Stimulated activated CD4-positive, alpha-beta T cell treated with anti-CD3 and anti-CD28 coated beads, Interleukin-1b, Interleukin-23, amount 100 ng/mL, for 4 hours (primary cell): Measurements from ENCODE around the gene IRF3.
"Not testable (repeated sequence)": the region's sequence is repeated elsewhere in the genome, so short reads cannot be mapped to it uniquely, and the experiment has no call there.

Experiments
- DNase-seq, 2 donors: peaks; one replicate each; pipeline ENCODE4 v3.0.0-alpha.2; 2020; ENCODE audit warnings: low read depth in 2 of 2

Gene IRF3

DNA sequence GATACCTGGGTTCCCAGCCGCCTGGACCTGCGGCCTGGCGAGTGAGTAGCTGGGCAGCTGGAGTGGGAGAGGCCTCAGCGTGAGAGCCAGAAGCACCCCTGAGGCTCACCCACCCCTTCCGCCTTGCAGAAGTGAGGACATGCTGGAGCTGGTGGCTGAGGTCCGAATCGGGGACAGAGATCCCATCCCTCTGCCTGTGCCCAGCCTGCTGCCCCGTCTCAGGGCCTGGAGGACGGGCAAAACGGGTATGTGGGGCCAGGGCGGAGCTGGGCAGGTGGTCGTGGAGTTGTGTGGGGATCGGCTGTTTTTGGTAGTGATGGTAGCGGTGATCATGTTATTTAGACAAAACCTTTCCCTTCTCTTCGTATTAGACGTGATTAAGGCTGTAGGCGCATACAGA lies 19.1 kb downstream of the IRF3 start:
- no peak for DNase-seq

DNA sequence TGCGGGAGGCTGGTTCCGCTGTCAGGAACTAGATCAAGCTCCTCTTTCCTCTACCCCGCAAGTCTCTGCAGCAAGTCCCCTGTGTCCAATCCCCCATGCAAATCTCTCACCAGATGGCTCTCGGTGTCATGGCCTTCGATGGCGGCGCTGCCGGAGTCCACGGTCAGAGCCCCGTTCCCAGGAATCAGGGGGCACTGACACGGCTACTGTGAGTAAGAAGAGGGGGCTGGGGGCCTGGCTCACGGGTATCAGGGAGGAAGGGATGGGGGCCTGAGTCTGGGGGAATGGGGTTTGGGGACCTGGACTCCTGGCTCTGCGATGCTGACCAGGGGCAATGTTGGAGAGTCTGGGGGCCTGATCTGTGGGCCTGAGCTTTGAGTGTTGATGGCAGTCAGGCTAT lies 19.7 kb downstream of the IRF3 start:
- no peak for DNase-seq

DNA sequence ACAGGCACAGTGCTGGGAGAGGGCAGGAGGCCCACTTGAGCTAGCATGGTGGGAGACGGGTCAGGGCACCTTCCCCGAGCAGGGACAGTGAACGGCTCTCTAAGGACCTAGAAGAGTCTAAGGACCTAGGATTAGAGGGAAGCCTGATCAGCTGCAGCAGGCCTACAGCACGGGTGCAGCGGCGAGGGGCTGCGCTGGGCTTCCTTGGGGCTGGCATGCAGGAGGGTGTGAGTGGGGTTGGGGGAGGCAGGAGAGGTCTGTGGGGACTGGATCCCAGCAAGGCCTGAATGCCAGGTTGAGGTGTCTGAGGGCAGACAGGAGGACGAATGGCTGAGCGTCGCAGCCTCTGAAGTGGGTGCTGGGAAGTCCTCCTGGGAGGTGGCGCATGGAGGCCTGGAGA lies 20.1 kb downstream of the IRF3 start:
- DNase-seq = no peak

DNA sequence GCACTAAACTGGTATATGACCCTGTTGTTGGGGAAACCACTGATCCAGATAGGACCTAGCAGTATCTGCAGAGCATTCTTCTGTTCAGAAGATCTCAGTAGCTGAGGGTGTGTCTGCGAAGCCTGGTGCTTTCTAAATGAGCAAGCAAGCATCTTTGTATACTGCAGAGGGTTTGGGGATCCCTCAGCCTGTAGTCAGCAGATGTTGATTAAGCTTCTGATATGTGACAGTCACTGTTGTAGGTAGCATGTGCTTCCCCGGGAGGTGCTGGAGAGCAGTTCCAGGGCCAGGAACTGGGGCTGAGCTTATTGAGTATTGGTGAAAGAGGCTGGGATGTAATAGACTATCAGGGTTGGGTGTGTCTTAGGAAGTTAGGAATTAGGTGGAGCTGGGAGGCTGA lies 22.2 kb downstream of the IRF3 start:
- no peak for DNase-seq

DNA sequence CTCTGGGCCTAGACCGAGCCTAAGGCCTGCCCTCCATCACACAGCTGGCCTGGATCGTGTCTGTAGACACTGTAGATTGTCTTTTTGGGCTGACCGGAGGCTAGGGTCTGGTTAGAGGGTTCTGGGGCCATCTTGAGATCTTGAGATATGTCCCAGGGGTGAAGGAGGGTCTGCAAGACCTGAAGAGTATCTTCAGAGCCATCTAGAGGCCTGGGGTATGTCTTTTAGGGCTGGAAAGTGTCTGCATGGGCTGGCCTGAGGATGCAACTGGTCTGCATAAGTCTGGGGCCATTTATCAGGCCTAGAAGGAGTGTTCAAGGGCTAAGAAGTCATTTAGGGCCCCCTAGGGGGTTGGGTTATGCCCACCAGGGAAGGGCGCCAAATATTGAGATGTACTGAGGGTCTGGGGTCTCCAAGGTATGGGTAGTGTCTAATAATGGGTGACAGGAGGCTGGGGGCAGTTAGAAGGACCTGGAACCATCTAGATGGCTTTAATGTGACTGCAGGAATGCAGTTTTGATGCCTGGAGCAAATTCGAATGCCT lies 23.1 kb downstream of the IRF3 start:
- no peak for DNase-seq

DNA sequence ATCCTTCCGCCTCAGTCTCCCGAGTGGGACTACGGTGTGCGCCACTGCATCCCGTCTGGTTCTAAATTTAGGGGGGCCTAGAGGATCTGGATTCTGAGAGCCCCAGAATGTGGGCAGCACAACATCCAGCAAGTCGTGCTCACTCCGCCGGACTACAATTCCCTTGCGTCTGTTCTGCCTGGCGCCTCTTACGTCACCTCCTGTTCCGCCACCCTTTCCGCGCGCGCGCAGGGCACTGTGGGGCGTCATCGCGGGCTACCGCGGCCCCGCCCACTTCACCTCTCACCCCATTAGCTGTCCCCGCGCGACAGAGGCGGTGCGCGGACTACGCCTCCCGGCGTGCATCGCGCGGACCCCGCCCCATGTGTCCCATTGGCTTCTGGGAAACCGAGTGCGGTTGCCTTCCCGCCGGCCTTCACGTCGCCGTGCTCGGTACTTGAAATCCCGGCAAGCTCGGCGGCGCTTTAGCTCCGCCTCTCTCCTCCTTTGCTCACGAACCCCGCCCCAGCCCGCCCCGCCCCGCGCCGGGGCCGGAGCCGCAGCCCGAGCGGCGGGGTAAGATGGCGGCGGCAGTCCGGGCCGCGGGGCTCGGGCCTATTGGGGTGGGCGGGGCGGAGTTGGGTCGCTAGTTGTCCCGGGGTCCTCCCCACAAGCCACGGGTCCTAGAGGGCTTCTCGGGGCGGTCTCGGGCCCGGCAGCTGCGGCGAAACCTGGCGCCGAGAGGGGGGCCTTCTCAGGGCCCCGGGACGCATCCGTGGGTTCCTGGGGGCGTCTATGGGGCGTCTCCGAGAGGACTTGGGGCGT lies 23.8 kb downstream of the IRF3 start, which contains the start of gene SCAF1:
SCAF1 (plus strand) TSS at position 522 of the 804 bp plus-strand sequence. CDS start 2,818 bp downstream, outside the sequence.
- DNase-seq = peak; percentile 97

DNA sequence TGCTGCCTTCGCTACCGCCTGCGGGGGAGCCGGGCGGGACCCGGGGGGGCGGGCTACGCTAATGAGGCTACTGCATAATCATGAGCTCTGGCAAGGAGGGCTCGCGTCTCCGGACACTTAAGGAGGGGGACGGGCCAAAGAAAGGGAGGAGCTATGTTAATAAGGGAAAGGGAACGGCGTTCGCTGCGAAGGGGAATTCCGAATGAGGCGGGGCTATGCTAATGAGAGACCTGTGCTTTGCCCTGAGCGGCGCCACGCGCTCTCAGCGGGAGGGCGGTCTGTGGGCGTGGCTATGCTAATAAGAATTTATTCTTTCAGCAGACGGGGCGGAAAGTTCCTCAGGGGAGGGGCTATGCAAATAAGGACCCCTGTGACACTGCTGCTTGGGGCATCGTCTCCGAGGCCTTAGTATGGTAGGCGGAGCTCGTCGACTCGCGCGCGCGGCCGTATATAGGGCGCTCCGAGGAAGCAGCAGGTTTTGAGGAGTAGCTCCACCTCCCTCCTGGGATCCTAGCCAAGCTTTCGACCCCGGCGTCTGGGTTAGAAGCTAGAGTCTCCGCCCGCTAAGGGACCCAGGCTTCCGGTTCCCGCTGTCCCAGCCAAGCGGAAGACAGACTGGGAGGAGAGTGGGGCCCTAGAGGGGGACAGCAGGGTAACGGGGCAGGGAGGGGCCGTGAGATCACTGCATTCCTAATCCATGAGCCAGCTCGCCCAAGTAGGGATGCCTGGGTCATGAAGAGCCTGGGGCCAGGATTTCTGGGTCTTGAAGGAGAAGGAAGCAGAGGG lies 25.4 kb downstream of the IRF3 start, which contains the start of gene RRAS:
RRAS (minus strand) TSS at position 31 of the 786 bp plus-strand sequence. CDS start 45 bp downstream, outside the sequence.
- DNase-seq = peak; percentile 99 to 100

DNA sequence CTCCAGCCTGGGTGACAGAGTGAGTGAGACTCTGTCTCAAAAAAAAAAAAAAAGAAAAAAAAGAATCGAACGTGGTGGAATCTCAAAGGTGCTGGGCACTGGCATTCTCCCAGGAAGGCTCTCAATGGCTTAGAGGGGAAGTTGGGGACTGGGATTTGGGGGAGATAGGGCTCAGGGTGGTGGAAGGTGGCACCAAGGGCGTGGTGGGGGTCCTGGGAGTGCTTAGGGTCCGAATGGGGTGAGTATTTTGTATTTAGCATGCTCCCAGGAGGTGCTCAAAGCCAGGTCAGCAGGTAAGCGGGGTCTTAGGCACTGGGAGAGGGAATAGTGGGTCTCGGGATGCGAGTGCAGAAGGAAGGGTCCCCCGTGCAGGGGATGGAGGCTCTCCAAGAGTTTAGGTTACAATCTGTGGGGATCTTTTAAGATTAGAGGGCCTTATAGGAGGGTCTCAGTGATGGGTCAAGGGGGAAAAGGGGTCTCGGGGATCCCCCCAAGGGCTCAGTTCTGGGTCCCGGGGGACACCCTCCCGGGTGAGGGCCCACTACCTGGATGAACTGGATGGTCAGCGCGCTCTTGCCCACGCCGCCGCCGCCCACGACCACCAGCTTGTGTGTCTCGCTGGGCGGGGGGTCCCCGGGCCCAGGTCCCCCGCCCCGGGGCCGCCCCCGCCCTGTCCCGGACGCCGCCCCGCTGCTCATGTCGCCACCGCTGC lies 26.1 kb downstream of the IRF3 start:
- DNase-seq = no peak

DNA sequence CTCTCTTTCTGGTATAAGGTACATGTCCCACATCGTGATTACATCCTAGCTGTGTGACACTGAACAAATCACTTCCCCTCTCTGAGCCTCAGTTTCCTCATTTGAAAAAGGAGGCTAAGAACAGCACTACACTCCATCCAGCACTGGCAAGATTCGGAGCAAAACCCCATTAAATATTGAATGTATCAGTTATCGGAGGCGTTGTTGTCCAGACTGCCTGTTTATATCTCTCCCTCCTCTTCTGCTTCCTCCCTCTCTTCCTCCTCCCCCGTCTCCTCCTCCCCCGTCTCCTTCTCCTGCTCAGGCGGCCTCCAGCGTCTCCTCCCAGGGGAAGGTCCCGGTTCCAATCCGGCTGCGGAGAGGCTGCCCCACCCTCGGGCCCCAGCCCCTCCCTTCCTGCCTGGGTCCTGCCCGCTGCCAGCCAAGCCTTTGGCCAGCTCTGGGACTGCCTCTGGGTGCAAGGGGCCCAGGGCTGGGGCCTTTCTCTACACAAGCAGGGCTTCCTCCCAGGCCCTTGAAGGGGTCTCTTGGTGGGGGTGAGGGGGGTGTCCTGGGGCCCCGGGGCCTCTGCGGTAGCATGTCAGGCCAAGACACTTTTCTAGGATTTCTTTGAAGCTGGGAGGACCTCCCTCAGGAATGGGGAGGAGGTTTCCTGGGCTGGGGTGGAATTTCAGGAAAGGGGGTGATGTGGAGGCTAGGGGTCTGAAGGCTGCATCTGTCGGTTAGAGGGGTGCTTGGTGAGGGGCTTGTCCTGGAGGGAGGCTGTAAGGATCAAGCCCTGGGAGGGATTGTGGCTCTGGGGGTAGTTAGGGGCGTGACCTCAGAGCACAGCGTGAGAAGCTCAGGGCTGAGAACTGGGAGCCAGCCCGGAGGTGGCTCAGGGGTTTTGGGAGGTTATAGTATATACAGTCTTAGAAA lies 27.6 kb downstream of the IRF3 start:
- DNase-seq = no peak

DNA sequence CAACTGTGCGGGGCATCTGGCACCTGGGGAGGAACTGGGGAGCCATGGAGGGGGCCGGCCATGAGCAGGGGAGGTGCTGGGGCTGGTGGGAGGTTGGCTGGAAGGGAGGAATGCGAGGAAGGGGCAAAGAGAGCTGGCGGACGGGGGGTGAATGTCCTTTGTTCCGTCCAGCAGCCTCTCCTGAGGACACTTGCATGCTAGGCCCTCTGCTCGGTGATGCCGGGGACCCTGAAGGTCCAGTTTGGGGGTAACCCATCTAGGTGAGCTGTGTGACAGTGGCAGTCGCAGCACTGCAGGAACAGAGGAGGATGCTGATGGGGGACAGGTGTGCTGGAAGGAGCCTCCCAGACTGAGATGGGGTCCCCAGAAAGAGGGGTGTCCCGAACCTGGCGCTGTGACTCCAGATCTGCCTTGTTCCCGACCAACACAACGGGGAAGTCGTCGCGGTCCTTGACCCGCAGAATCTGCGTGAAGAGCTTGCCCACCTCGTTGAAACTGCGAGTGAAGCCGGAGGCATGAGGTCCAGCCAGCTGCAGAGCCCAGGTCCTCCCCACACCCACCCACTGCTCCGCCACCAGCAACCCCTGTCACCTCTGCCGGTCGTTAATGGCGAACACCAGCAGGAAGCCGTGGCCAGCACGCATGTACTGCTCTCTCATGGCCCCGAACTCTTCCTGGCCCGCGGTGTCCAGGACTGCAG lies 29.3 kb downstream of the IRF3 start:
- DNase-seq = no peak

DNA sequence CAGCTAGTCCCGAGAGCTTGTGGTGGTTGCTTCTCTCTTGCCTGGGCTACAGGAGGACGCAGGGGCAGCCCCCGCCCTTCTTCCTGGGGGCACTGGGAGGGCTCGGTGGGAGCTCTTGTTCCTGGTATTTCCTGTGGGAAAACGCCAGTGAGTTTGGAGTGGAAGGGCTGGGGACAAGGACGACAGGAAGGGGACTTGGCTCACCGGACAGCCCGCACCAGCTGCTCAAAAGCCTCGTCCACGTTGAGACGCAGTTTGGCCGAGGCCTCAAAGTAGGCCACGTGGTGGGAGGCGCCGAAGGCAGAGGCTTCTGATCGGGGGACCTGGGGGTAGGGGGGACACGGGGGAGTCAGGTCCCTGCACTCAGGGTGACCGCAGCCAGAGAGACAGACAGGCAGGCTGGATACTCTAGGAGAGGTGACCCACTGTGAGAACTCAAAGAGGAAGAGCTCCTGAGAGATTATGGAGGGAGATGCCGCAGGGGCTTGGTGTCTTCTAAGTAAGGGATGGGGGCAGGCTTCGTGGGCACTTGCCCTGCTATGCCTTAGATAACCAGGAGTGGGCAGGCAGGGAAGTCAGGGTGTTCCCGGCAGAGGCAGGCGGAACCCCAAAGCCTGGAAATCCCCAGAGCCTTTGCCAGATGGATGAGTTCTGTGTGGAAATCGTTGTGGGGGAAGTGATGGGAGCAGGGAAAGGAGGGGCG lies 30.0 kb downstream of the IRF3 start:
- no peak for DNase-seq

DNA sequence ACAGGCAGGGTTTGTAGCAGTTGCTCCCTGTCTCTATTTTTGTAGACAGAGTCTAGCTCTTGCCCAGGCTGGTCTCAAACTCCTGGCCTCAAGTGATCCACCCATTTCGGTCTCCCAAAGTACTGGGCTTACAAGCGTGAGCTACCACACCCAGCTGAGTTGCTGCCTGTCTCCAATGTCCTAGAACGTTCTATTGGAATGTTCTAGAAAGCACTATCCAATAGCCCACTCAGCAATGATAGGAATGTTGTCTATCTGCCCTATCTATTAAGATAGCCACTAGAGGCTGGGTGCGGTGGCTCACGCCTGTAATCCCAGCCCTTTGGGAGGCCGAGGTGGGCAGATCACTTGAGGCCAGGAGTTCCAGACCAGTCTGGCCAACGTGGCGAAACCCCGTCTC lies 32.4 kb downstream of the IRF3 start:
- not testable (repeated sequence) for DNase-seq

DNA sequence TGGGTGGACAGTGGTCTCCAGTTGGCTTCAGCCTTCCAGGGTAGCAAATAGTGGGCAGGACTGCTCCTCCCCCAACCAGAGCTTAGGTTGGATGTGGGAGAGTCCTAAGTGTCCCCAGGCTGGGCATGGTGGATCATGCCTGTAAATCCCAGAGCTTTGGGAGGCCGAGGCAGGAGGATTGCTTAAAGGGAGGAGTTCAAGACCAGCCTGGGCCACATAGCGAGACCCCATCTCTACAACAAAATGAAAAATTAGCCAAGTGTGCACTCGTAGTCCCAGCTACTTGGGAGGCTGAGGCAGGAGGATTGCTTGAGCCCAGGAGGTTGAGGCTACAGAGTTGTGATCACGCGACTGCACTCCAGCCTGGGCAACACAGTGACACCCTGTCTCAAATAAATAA lies 33.1 kb downstream of the IRF3 start:
- DNase-seq = no peak

DNA sequence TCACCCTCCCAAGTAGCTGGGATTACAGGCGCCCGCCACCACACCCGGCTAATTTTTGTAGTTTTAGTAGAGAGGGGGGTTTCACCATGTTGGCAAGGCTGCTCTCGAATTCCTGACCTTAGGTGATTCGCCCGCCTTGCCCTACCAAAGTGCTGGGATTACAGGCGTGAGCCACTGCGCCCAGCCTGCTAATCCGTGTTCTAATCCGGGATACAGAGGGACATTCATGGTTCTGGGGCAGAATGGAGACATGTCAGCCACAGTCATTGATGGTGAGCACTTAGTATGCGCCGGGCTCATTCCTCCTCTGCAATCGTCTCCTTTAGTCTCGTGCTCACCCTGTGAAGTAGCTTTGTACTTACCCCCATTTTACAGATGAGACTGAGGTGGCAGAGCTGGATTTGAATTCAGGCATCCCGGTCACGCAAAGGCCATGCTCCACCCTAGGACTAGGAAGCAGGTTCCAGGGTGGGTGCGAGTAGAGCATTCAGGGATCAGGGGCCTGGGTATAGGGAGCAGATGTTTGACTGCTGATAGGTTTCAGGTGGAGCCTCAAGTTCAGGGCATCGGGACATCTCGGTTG lies 34.0 kb downstream of the IRF3 start:
- no peak for DNase-seq

DNA sequence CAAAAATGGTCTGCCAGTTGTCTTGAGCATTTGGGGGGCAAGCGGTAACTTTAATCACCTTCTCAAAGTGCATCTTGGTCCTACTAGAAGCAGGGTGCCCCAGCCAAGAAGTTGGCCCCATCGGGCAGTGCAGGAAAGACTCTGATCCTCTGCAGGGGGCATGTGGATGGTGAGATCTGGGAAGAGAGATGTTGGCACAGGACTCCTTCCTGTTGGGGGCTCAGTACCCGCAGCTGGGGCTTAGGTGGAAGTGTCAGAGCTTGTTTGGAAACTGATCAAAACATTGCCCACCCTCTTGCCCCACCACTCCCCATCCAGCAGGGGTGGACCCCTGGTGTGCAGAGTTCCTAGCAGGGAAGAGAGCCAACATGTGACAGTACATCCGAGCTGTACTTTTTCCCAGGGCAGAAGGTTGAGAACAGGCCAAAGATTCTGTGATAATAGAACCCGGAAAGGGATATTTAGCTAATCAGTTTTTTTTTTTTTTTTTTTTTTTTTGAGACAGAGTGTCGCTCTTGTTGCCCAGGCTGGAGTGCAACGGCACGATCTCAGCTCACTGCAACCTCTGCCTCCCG lies 34.6 kb downstream of the IRF3 start:
- DNase-seq = no peak

DNA sequence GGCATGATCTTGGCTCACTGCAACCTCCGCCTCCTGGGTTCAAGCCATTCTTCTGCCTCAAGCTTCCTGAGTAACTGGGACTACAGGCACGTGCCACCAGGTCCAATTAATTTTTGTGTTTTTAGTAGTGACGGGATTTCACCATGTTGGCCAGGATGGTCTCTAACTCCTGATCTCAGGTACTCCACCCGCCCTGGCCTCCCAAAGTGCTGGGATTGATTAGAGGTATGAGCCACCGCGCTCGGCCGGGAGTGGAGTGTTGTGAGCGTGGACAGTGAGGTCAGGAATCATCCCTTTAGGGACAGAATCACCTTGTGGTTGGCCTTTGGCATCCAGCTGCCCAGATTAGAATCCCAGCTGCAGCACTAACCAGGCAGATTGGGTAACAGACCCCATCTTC lies 36.0 kb downstream of the IRF3 start:
- DNase-seq = no peak

DNA sequence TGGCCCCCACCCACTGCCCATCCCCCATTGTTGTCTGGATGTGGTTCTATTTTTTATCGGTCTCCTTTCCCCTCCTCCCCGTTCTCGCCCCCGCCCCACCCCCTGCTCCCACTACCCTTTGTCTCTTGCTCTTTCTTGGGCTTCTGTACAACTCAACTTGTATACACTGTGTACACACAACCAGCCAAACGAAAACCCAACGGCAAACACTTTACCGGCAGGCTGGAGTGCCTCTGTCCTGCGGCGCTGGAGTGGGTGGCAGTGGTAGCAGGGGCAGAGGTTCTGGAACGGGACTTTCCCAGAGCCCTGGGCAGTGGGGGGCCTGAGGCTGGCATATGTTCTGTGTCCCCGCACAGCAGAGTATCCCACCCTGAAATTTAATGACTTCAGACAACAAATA lies 39.4 kb downstream of the IRF3 start:
- no peak for DNase-seq

DNA sequence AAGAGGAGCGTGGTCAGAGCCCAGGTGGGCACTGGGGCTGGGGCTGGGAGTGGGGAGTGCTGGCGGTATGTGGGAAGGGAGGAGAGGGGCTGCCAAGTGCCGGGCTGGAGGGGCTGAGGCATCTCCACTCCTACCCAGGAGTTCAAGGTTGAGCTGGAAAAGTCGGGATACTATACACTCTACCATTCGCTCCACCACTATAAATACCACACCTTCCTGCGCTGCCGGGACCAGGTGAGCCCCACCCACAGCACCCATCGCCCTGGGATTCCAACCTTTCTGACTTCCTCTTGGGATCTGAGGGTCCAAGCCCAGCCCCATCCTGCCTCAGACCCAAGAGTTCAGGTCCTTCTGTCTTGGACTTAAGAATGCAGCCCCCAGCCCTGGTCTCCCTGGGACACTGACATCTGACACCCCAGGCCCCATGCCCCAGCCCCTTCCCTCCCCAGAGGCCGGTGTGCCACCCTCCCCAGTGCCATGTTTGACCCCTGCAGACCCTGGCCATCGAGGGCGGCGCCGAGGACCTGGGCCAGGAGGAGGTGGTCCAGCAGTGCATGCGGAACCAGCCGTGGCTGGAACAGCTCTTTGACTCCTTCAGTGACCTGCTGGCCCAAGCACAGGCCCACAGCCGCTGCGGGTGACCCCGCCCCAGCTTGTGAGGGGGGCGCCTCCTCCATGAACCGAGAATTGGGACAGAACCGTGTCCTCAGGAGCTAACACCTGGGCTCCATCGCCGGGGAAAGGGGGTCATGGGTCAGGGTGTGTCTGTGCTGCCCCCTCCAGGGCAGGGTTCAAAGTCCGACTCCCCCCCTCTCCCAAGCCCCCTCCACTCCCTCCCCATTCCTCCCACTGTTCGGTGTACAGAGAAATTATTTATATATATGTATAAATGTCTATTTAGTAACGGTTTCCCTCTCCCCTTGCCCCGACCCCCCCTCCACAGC lies 40.4 kb downstream of the IRF3 start:
- no peak for DNase-seq
